GM19467 (cell line): Measurements from ENCODE around the gene SSR1.
"Not testable (repeated sequence)": the region's sequence is repeated elsewhere in the genome, so short reads cannot be mapped to it uniquely, and the experiment has no call there.

ENCODE experiments used
- ATAC-seq: cut with Tn5 transposase; IDR thresholded peaks from one replicate; pipeline ENCODE4 v1.9.1; 2021; ENCODE audit warnings: mild to moderate bottlenecking, moderate library complexity; ENCODE audit not compliant: unreplicated experiment

SSR1 gene

GRCh38 chr6:7312616-7313504, at the start of gene SSR1:
SSR1 (minus strand) TSS chr6:7313199; CDS start chr6:7313120, 79 bp downstream.
- peak; percentile 96 for ATAC-seq

- not testable (repeated sequence) for ATAC-seq
These were observed 38.9 kb upstream of the SSR1 start for GRCh38 chr6:7351916-7352315.

GRCh38 chr6:7350591-7350990, 37.6 kb upstream of the SSR1 start:
- not testable (repeated sequence) for ATAC-seq

GRCh38 chr6:7347551-7347997, 34.6 kb upstream of the SSR1 start:
- not testable (repeated sequence) for ATAC-seq

GRCh38 chr6:7344773-7345450, 31.9 kb upstream of the SSR1 start:
- ATAC-seq, result not testable (repeated sequence)

- ATAC-seq, result no peak
These were observed 30.8 kb upstream of the SSR1 start for GRCh38 chr6:7343546-7344475.

- no peak for ATAC-seq
These were observed 29.2 kb upstream of the SSR1 start for GRCh38 chr6:7341989-7342742.

GRCh38 chr6:7341271-7341670, 28.3 kb upstream of the SSR1 start:
- ATAC-seq, result no peak

GRCh38 chr6:7339007-7339732, 26.2 kb upstream of the SSR1 start:
- ATAC-seq, result not testable (repeated sequence)

- no peak for ATAC-seq
These were observed 25.0 kb upstream of the SSR1 start for GRCh38 chr6:7338031-7338430.

GRCh38 chr6:7335519-7335918, 22.5 kb upstream of the SSR1 start:
- ATAC-seq, result no peak

GRCh38 chr6:7334685-7335084, 21.7 kb upstream of the SSR1 start:
- no peak for ATAC-seq

- no peak for ATAC-seq
These were observed 19.2 kb upstream of the SSR1 start for GRCh38 chr6:7332090-7332745.

GRCh38 chr6:7331452-7331851, 18.5 kb upstream of the SSR1 start:
- no peak for ATAC-seq

- no peak for ATAC-seq
These were observed 15.2 kb upstream of the SSR1 start for GRCh38 chr6:7328243-7328642.

GRCh38 chr6:7325750-7326149, 12.8 kb upstream of the SSR1 start:
- no peak for ATAC-seq

- no peak for ATAC-seq
These were observed 11.5 kb upstream of the SSR1 start for GRCh38 chr6:7324520-7324919.

- no peak for ATAC-seq
These were observed 10.1 kb upstream of the SSR1 start for GRCh38 chr6:7323074-7323473.

GRCh38 chr6:7321866-7322265, 8.9 kb upstream of the SSR1 start:
- ATAC-seq, result not testable (repeated sequence)
